Measurements from ENCODE around the gene SLC24A3.

DNA sequence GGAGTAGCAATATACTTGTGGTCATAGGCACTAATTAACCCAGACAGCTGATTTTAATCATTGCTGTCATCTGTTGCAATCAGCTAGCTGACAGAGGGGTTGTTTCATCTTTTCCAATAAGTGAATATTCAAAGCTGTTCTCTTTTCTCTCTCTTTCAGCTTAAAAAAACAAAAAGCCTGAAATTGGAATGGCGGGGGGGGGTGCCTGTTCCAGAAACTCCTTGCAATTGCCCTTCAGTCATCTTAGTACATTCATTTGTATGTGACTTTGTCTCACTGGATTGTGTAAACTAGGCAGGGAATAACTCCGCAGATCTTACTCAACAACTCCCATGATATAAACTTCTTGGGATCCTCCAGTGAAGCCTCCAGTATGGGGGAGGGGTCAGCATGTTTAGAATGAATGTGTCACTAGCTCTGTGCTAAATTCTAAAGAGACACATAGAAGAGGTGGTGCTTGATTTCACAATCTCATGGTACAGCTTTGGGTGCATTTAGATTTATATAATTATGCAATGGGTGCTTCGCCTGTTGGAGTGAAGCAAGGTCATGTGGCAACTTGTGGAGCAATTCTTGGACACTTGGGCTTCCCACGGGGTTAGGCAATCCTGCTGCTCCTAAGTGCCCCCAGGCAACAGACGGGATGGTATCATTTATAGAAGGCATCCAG, 40.1 kb downstream of the SLC24A3 start:
- TF ChIP-seq, protein P1, sequence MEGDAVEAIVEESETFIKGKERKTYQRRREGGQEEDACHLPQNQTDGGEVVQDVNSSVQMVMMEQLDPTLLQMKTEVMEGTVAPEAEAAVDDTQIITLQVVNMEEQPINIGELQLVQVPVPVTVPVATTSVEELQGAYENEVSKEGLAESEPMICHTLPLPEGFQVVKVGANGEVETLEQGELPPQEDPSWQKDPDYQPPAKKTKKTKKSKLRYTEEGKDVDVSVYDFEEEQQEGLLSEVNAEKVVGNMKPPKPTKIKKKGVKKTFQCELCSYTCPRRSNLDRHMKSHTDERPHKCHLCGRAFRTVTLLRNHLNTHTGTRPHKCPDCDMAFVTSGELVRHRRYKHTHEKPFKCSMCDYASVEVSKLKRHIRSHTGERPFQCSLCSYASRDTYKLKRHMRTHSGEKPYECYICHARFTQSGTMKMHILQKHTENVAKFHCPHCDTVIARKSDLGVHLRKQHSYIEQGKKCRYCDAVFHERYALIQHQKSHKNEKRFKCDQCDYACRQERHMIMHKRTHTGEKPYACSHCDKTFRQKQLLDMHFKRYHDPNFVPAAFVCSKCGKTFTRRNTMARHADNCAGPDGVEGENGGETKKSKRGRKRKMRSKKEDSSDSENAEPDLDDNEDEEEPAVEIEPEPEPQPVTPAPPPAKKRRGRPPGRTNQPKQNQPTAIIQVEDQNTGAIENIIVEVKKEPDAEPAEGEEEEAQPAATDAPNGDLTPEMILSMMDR (IDR thresholded peaks at IDR 0.05), result no peak
- no peak for TF ChIP-seq POLR2A (IDR thresholded peaks at IDR 0.05)

Data from heart left ventricle (tissue), 13 donors.